Transverse colon (tissue), 4 donors: ENCODE results near the gene KIN. TPM values are rescaled to one million over a fixed set of nuclear protein-coding genes. Genes with fewer than 3 reads are reported as not detected.

Experiments used
- DNase-seq: peaks from one replicate; pipeline ENCODE4 v3.0.0-alpha.2; 2019
- H3K27ac ChIP-seq, 4 donors: fragments of 200-600 bp; sonication (generic); 2 replicates each; pipeline ENCODE4 v1.5.1; 2016 to 2018; ENCODE audit warnings: inconsistent platforms in 4 of 4
- H3K27me3 ChIP-seq: fragments of 200-600 bp; sonication (generic); 2 replicates; pipeline ENCODE4 v1.5.1; 2017; ENCODE audit warnings: inconsistent platforms
- H3K36me3 ChIP-seq, 4 donors: fragments of 200-600 bp; sonication (generic); 2 replicates each; pipeline ENCODE4 v1.5.1; 2017 to 2019; ENCODE audit warnings: inconsistent platforms in 4 of 4
- H3K4me1 ChIP-seq, 4 donors: fragments of 200-600 bp; sonication (generic); 2 replicates each; pipeline ENCODE4 v1.5.1; 2017 to 2020; ENCODE audit warnings: inconsistent platforms in 4 of 4
- H3K4me3 ChIP-seq, 4 donors: fragments of 200-600 bp; sonication (generic); 1 replicate in 1 of 4; 2 replicates in 3 of 4; pipeline versions ENCODE4 v1.5.1 to v1.6.1; 2017 to 2019; ENCODE audit warnings: inconsistent platforms in 4 of 4
- H3K9me3 ChIP-seq, 2 donors: fragments of 200-600 bp; sonication (generic); 2 replicates each; pipeline ENCODE4 v1.5.1; 2017 to 2019; ENCODE audit warnings: inconsistent platforms in 2 of 2
- EP300 ChIP-seq: sonication (generic); formaldehyde crosslinking; IDR thresholded peaks from one replicate; pipeline ENCODE4 v1.6.1; 2017; ENCODE audit warnings: antibody characterized with exemption, low read depth
- POLR2A ChIP-seq: fragments of 450-650 bp; IDR thresholded peaks from one replicate; pipeline ENCODE4 v1.6.1; 2016; ENCODE audit warnings: antibody characterized with exemption, mild to moderate bottlenecking, moderate library complexity
- POLR2AphosphoS5 ChIP-seq, 3 donors: sonication (generic); formaldehyde crosslinking; IDR thresholded peaks; one replicate each; pipeline ENCODE4 v1.6.1; 2016; ENCODE audit warnings: antibody characterized with exemption in 3 of 3
- WGBS, 2 donors: methylation state at CpG; one replicate each; pipeline ENCODE4 v1.1.5; 2018; ENCODE audit warnings: low coverage in 1 of 2; 5-methylcytosine and 5-hydroxymethylcytosine counted together
- in situ Hi-C, 4 donors: fragments of 200-750 bp; cut with MboI; loops; one replicate each; pipeline versions ENCODE4 v1.15.0 to v1.15.1; 2017; ENCODE audit warnings: low sequenced_read_pairs in 3 of 4, low pct_ligation_motif_present in 1 of 4, low pct_unique_long_range_greater_than_20kb in 1 of 4
- intact Hi-C: fragments of 100-400 bp; cut with DNase I; formaldehyde crosslinking; loops from one replicate; pipeline ENCODE4 v1.15.1; 2023; ENCODE audit warnings: low total_unique reads
- total RNA-seq, 4 donors: library from RNA; depleted of rRNA; stranded (reverse); fragments of >200 nt; gene quantifications; one replicate each; pipeline ENCODE4 v1.1.0, GENCODE V29; 2016
- TF ChIP-seq, protein P1 (sequence below), 5 experiments: fragments of 200-600 bp in 3 of 5; fragments of 450-650 bp in 2 of 5; sonication (generic) in 3 of 5; IDR thresholded peaks; 1 replicate in 2 of 5; 2 replicates in 3 of 5; pipeline ENCODE4 v1.5.1; 2016 to 2017; ENCODE audit warnings: antibody characterized with exemption in 5 of 5, inconsistent platforms in 3 of 5, mild to moderate bottlenecking in 2 of 5, moderate library complexity in 1 of 5

KIN gene
- total RNA-seq, 4 donors from 2014 or later = 1.8 to 10.8 (median 5.5) TPM

DNA sequence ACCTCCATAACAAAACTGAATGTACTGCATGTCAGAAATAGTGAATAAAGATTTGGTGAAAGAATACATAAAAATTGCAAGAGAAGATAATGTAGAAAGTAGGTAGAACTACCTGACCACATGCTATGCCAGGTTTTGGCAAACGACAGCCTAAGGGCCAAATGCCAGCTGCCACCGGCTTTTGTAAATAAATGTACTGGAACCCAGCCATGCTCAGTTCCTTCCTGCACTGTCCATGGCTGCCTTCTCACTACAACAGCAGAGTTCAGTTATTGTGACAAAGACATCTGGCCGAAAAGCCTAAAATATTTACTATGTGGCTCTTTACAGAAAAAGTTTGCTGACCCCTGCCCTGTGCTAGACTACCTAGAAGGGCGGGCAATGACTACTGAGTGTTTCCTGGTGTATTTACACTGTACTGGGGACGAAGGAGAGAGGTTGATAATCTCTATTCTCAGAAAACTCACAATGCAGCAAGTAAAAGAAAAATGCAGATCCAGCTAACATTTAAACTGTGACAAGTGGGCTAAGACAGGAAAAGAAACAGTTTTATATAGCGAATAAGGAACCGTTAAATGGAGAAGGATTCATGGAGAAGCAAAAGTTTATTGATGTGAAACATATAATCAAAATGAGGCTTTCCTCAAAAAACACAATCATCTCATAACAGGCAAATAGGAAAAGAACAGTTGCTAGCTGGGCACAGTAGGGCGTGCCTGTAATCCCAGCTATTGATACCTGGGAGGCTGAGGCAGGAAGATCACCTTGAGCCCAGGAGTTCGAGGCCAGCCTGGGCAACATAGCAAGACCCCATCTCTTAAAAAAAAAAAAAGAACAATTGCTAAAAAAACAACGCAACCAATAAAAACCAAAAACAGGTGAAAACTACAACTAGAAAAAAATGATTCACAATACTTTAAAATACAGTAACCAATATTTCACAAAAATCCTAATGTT is 13.7 kb downstream of the KIN start:
- Histone ChIP-seq H3K9me3 (no peaks in the 10 kb centered on the region), H3K4me1 (peaks cover 0 to 10% (median 2%) of the 10 kb centered on the region in 4 donors), H3K27me3 (no peaks in the 10 kb centered on the region), H3K36me3 (peaks cover 0 to 49% (median 14%) of the 10 kb centered on the region in 4 donors), H3K27ac (no peak overlapping the region), H3K4me3 (no peak overlapping the region)
- whole genome bisulfite sequencing, 2 donors = 56% methylated on average over 5 to 10 of the region's 10 CpGs
- DNase-seq = peak; percentile 52
- intact Hi-C loops (no loop called here), in situ Hi-C loops (no loop called here)
- no peak for TF ChIP-seq POLR2A

DNA sequence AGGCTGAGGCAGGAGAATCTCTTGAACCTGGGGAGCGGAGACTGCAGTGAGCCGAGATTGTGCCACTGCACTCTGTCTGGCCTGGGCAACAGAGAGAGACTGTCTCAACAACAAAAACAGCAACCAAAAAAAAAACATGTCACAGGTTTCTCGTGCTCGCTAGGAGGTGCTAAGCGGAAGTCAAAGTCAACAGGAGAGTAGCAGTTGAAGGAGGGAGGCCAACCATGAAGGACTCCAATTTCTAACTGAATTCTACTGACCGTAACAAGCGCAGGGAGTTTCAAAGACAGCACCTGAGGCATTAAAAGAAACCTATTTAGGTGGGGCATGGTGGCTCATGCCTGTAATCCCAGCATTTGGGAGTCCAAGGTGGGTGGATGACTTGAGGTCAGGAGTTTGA is 19.4 kb downstream of the KIN start:
- Histone ChIP-seq H3K36me3 (peaks cover 0 to 58% (median 22%) of the 10 kb centered on the region in 4 donors), H3K27me3 (no peaks in the 10 kb centered on the region), H3K27ac (no peak overlapping the region), H3K4me1 (no peaks in the 10 kb centered on the region), H3K4me3 (no peak overlapping the region), H3K9me3 (no peaks in the 10 kb centered on the region)
- intact Hi-C loops = no loop called here
- in situ Hi-C loops = no loop called here
- WGBS, 2 donors = 92 to 94% methylated on average over 7 of the region's 7 CpGs
- no peak for TF ChIP-seq POLR2A
- DNase-seq = no peak

DNA sequence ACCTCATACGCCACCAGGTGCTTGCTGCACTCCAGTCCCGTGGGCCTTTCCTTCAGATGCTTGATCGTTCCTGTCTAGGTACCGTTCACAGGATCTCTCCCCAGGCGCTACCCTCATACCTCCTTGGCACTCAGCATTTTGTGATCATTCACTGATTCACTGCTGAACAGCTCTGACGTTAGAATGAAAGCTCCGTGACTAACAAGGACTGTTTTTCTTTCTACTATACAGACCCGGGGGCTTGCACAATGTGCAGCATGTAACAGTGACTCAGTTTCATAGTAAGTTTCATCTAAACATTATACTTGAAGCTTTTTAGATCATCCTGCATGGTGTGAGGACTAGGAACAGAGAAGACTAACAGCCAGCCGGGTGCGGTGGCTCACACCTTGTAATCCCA is 20.6 kb downstream of the KIN start:
- no peak overlapping the region for H3K27ac ChIP-seq
- no peaks in the 10 kb centered on the region for H3K27me3 ChIP-seq
- peaks cover 0 to 56% (median 27%) of the 10 kb centered on the region in 4 donors for H3K36me3 ChIP-seq
- DNase-seq = no peak
- 96 to 100% methylated on average over 5 to 10 of the region's 10 CpGs for WGBS, 2 donors
- H3K4me3 ChIP-seq = no peak overlapping the region
- intact Hi-C loops = no loop called here
- TF ChIP-seq, protein P1, sequence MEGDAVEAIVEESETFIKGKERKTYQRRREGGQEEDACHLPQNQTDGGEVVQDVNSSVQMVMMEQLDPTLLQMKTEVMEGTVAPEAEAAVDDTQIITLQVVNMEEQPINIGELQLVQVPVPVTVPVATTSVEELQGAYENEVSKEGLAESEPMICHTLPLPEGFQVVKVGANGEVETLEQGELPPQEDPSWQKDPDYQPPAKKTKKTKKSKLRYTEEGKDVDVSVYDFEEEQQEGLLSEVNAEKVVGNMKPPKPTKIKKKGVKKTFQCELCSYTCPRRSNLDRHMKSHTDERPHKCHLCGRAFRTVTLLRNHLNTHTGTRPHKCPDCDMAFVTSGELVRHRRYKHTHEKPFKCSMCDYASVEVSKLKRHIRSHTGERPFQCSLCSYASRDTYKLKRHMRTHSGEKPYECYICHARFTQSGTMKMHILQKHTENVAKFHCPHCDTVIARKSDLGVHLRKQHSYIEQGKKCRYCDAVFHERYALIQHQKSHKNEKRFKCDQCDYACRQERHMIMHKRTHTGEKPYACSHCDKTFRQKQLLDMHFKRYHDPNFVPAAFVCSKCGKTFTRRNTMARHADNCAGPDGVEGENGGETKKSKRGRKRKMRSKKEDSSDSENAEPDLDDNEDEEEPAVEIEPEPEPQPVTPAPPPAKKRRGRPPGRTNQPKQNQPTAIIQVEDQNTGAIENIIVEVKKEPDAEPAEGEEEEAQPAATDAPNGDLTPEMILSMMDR (IDR thresholded peaks at IDR 0.05) = no peak
- no peak for TF ChIP-seq POLR2AphosphoS5 (IDR thresholded peaks at IDR 0.05)
- no peak for TF ChIP-seq POLR2A
- TF ChIP-seq EP300 = no peak
- in situ Hi-C loops = no loop called here
- no peaks in the 10 kb centered on the region for H3K9me3 ChIP-seq
- no peaks in the 10 kb centered on the region for H3K4me1 ChIP-seq

DNA sequence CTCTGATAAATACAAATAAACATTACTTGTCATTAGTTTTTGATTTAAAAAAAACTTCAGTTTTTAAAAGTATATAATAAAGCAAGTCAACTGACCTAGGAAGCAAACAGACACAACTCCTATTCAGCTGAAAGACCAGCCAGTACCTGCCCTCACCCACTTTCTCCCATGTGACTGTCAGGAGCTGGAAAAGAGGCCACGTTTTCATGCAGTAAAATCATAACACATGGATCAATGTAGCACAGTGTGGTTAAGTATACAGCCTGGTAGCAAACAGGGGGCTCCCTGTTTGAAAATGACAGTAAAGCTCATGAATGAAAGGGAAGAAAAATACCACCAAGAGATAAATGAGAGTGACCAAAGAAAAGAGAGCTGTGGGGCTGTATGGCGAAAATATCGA is 21.6 kb downstream of the KIN start:
- intact Hi-C loops = no loop called here
- Histone ChIP-seq H3K9me3 (no peaks in the 10 kb centered on the region), H3K4me1 (no peaks in the 10 kb centered on the region), H3K27me3 (no peaks in the 10 kb centered on the region), H3K27ac (no peak overlapping the region), H3K36me3 (peaks cover 0 to 65% (median 32%) of the 10 kb centered on the region in 4 donors), H3K4me3 (no peak overlapping the region)
- WGBS, 2 donors = 80 to 82% methylated on average over 3 of the region's 3 CpGs
- in situ Hi-C loops = no loop called here
- no peak for DNase-seq
- TF ChIP-seq POLR2A (no peak), POLR2AphosphoS5 (IDR thresholded peaks at IDR 0.05) (no peak), EP300 (no peak)
- TF ChIP-seq, protein P1 (IDR thresholded peaks at IDR 0.05) = no peak

- Histone ChIP-seq H3K4me3 (no peak overlapping the region), H3K27me3 (no peaks in the 10 kb centered on the region), H3K36me3 (peaks cover 0 to 84% (median 40%) of the 10 kb centered on the region in 4 donors), H3K27ac (no peak overlapping the region), H3K4me1 (no peaks in the 10 kb centered on the region), H3K9me3 (no peaks in the 10 kb centered on the region)
- WGBS, 2 donors = 75 to 80% methylated on average over 4 to 5 of the region's 5 CpGs
- intact Hi-C loops (no loop called here), in situ Hi-C loops (no loop called here)
- TF ChIP-seq, protein P1 (IDR thresholded peaks at IDR 0.05) = no peak
- TF ChIP-seq POLR2AphosphoS5 (IDR thresholded peaks at IDR 0.05) = no peak
- TF ChIP-seq POLR2A = no peak
- no peak for TF ChIP-seq EP300
- DNase-seq = no peak
Measured at GRCh38 chr10:7763929-7764328, 23.9 kb downstream of the KIN start.
